Left renal pelvis (tissue), 4 donors: ENCODE results near the gene ATG3. TPM values are rescaled to one million over a fixed set of nuclear protein-coding genes. Genes with fewer than 3 reads are reported as not detected.
A peak's percentile ranks its signal among the peaks of the same experiment; 100 is the strongest.

Experiments used
- DNase-seq, 4 donors: peaks; one replicate each; pipeline ENCODE4 v3.0.0-alpha.2; 2013; ENCODE audit warnings: low read depth in 4 of 4, low spot score in 3 of 4
- polyA plus RNA-seq, 4 donors: library from polyadenylated mRNA; unstranded; fragments of 120-200 nt; gene quantifications; one replicate each; pipeline ENCODE4 v1.2.1, GENCODE V29; 2013; ENCODE audit not compliant: insufficient read length in 4 of 4

Gene ATG3
- polyA plus RNA-seq: 10 to 100 TPM; 41.6 to 59.5 (median 47.0) TPM

DNA sequence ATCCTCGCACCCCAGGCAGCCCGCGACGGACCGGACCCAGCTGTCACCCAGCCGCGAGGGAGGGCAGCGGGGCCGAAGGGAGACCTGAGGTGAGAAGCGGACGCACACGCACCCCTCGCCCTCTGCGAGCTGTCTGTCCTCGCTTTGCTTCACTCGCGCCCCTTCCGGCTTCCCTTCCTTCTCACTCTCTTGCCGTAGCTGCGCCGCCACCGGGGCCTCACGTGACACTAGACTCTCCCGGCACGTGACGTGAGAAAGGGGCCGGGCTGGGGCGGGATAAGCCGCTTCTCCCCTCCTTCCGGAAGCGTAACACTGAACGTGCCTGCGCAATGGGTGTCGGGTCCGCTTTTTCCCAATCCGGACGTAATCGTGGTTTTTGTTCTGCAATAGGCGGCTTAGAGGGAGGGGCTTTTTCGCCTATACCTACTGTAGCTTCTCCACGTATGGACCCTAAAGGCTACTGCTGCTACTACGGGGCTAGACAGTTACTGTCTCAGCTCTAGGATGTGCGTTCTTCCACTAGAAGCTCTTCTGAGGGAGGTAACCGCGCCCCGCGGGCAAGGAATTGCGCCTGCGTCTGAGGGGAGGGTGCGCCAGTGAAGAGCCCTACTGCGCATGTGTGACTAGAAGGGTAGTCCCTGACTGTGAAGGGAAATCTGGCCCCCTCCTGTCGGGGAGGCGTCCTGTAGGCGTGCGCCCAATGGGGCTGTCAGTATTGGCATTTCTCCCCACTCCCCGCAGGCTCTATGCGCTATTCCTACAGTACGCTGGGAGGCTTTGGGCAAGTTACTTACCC is at the start of gene ATG3, which contains the start of gene SLC35A5:
TSS of gene ATG3 (minus strand) at position 229 of the 796 bp plus-strand sequence. CDS start 434 bp downstream, outside the sequence.
TSS of gene SLC35A5 (plus strand) at position 312 of the 796 bp plus-strand sequence. CDS start 1,359 bp downstream, outside the sequence.
- DNase-seq: peak; percentile 97 to 98 (median 98)

DNA sequence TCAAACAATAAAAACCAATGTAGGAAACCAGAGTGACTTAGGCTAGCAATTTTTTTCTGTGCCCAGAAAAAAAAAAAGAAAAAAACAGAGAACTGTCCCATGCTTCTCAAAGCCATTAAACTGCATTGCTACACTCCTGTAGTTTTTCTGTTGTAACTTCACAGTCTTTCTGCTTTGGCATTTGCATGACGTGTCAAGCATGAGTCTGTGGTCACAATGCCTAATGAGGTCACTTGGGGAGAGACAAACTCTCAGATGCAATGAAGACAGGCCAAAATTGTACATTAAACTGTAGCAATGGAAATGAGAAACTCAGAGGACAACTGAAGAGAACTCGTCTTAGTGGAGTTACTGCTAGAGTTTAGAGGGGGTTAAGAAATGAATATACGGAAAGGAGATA is 48.4 kb upstream of the ATG3 start:
- DNase-seq: no peak

DNA sequence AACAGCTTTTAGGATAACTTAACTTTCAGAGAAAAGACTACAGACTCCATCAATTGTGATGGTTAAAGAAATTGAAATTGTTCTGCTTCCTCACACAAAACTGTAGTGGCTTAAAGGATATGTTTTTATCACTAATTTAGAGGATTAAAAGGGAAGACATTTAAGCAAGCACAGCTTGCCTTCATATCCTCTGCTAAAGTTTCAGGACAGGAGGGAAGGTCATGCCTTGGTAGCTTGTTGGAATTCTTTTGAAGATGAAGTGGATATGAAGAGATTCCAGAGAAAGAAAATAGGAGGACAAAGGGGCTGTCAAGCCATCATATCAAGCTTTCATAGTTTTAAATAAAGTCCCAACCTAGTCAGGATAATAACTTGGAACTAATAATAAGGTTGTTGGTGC is 46.1 kb upstream of the ATG3 start:
- peak in 1 of 4 donors; percentile 35 for DNase-seq

DNA sequence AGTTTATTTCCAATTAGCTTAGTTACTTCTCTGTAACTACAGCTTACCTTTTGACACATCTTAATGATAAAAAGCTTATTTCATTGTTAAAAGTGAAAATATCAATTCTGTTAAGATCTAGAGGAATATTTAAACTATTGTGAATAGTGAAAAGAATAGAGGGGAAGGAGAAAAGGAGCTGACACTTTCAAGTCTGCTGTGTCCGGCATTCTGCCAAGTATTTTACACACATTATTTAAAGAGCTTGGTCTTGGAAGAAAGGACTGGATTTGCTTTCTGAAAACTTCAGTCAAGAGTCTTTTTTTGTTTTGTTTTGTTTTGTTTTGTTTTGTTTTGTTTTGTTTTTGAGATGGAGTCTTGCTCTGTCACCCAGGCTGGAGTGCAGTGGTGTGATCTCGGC is 44.3 kb upstream of the ATG3 start:
- no peak for DNase-seq

DNA sequence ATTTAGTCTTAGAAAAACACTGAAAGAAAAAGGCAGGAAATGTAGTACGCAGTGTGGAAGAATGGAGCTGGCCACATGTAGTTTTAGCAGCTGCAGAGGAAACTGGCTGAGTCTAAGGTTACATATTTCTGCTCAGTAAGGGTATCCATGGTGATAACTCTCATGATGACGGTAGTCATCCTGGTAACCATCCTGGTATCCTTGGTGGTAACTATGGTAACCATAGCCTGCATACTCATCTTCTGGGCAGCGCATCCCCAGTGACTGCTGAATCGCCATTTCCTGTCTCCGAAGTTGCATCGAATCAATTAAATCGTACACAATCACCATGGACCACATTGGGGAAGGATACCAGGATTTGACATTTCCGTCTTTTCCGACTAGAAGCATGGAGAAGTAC is 43.5 kb upstream of the ATG3 start:
- DNase-seq: no peak

DNA sequence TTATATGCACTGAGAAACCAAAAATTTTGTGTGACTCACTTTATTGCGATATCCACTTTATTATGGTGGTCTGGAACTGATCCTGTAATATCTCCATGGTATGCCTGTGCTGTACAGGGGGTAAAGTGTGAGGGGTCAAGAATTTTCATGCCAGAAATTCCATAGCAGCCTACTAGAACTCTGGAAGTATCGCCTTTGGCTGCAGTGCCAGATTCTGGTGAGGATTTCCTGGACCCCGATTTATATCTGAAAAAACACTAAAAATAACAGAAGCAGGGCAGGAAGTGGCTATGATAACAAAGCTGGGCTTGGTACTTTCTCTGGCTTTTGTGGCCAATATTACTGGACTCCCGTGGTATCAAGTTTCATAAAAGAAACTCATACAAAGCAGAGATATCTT is 42.8 kb upstream of the ATG3 start:
- DNase-seq: no peak

DNA sequence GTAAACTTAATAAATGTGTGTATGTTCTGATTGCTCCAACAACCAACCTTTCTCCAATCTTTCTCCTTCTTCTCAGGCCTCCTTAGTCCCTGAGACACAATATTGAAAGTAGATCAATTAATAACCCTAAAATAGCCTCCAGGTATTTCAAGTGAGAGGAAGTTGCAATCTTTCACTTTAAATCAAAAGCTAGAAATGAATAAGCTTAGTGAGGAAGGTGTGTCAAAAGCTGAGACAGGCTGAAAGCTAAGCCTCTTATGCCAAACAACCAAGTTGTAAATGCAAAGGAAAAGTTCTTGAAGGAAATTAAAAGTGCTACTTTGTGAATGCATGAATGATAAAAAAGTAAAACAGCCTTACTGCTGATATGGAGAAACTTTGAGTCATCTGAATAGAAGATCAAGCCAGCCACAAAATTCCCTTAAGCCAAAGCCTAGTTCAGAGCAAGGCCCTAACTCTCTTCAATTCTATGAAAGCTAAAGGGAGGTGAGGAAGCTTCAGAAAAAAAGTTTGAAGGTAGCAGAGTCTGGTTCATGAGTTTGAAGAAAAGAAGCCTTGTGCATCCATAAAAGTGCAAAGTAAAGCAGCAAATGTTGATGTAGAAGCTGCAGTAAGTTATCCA is 40.6 kb upstream of the ATG3 start:
- DNase-seq: no peak

DNA sequence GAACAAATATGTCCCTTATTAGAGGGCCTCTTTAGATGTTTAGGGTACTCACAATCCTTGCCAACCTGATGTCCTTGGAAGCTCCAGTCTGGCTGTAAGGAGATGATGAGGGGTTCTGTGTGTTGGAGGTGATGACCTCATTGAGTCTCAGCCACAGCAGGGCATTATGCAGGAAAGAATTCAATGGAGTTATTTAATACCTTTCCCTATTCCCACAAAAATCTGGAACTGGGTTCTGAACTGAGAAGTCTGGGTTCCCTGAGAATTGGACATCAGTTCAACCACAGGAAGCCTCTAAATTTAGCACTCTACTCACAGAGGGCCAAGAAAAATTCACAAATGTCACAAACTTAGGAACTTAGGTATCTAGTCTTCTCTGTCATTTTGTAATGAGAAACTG is 37.0 kb upstream of the ATG3 start:
- no peak for DNase-seq

DNA sequence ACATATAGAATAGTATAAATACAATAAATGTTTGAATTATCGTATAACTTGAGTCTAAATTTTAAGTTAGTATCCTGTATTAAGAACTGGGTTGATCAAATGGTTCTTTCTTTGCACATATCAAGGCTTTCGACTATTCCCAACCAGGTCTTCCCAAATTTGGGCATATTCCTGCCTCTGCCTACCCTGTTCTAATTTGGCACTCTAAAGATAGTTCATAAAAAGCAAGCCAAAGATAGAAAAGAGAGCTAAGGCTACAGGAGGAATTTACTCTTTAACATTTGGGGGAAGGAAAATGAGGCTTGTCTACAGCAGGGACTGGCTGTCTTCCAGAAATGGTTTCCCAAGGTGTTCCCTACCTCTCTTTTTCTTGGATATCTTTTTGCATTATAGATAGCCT is 36.2 kb upstream of the ATG3 start:
- DNase-seq: no peak

DNA sequence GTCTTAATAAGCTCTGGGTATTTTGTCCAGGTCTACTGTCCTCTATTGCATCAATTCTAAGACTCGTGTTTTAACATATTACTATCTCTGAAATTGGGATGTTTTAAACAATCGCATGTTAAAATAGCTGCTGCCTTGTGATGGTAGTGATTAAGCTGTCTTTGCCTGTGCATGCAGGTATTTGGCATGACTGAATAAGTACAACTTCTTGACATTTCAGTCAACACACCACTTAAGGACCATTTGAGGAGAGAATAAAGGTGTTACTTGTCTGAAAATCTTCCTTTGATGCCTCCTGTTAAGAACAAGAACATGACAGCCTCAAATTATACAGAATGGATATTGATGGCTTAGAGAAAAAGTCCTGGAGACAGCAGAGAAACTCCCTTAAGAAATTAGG is 33.1 kb upstream of the ATG3 start:
- DNase-seq: no peak

DNA sequence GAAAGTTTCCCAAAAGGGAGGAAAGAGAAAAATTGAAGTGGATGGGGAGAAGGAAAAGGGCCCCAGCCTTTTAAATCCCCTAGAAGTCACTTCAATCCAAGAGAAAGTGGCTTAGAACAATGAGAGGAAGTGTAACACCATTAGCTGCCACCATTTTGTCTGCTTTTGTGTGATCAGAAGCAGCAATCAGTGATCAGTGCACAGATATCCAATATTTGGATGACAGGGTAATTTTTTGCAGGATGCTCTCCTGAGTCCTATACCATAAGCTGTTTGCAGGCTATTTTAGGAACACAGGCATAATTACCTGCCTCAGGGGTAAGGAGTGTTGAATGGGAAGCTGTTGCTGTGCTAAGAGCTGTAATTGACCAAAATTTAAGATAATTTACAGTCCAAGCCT is 31.5 kb upstream of the ATG3 start:
- no peak for DNase-seq

DNA sequence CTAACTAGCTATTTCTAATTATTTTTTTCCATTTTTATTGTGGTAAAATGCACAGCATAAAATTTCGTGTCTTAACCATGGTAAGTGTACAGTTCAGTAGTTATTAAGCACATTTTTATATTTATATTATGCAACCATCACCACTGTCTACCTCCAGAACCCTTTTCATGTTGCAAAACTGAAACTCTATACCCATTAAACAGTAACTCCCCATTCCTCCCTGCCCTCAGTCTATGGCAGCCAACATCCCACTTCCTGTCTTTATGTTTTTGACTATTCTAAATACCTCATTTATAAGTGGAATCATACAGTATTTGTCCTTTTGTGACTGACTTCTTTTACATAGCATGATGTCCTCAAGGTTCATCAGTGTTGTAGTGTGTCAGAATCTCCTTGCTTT is 25.6 kb upstream of the ATG3 start:
- DNase-seq: no peak

DNA sequence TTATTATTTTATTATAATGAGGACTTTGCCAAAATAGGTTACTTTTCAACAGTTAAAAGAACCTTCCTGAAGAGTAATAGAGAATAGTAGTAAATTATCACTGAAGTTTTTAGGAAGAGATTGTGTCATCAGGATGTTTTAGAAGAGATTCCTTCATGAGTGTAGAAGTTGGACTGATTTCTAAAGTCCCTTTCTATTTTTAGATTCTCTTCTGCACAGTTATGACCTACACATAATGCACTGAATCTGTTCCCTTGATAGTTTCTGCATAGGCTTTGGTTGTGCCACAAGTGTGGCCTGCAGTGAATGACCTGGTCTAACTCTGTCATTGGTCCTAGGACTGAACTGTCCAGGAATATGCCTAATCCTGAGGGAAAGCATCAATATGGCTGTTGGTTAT is 24.0 kb upstream of the ATG3 start:
- DNase-seq: no peak

DNA sequence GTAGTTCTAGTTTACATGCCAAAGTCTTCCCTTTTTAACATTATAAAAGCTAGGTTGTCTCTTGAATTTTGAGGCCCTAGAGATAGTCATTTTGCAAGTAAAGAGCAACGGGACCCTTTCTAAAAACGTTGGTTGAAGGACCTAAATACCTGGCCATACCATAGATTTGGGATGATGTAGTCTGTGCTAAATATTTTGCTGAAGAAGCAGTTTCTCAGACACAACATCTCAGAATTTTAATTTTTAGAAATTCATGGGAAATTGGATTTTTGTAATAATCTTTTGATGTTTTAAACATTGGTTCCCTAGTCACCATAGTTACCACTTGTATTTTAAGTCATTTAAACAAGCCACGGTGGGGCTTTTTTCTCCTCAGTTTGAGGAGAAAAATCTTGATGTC is 21.3 kb upstream of the ATG3 start:
- no peak for DNase-seq

DNA sequence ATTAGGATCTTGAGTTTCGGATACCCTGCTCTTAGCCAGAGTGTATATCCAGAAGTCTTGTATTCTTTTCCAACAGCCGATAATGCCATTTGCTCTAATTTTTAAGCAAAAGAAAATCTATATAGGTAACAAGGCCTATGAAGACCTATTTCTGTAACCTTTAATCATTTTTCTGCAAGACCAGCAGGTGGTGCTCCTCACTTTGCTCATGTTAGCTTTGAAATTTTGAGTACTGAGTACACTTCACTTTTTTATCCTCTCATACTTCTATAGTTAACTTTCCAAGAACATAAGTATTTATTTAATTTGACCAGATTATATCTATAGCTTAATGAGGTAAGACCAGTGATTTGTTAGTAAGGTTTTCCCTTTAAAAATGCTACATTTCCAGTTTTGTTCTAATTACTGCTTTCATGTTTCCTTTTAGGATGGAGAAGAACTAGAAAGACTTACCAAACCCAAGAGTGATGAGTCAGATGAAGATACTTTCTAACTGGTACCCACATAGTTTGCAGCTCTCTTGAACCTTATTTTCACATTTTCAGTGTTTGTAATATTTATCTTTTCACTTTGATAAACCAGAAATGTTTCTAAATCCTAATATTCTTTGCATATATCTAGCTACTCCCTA is 20.6 kb upstream of the ATG3 start:
- DNase-seq: no peak

DNA sequence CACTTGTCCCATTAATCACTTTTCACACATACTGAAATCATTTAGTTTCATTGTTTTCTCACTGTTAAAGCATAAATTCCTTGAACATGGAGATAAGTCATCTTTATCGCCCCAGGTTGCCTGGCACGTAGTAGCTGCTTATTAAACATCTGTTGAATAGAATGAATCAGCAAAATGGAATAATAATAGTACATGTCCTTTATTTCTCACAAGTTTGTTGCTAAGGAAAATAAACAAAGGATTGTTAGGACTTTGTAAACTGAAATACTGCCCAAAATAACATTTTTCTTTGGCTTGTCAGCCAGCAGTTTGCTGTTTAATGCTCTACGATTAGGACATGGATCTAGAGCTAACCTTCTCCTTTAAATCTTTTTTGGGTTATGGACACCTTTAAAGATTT is 17.9 kb upstream of the ATG3 start:
- DNase-seq: no peak

DNA sequence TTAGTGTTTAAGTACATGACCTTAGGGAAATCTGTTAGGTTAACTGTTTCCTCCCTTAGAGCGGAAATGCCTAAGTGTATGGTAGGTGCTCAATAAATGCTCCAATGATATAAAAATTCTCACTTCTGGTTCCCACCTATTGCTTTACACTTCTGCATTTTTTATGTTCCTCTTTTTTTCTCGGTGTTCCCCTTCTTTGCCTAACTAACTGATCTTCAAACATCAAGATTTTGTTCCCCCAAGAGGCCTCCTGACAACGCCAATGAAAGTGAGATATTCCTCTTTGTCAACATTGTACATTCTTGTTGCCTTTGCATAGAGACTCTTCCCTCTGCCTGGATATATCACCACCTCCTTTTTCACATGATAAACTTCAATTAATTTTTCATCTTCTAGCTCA is 17.5 kb upstream of the ATG3 start:
- DNase-seq: no peak

DNA sequence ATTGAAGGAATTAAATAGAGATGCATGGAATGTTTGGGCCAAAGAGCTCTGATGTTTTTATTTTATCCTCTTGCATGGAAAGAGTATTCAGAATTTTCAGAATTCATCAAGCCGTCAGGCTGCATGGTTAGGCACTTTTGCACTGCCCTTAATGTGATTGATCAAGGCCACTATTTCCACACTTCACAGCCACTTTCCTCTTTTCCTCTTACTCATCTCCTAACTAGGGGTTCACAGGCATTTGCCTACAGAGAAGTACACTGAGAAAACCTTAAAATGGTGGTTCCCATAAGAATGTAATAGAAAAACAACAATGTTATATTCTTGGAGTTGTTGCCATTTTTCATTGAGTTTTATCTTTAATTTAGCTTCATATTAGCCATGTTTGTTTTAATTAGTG is 10.9 kb upstream of the ATG3 start:
- DNase-seq: no peak

DNA sequence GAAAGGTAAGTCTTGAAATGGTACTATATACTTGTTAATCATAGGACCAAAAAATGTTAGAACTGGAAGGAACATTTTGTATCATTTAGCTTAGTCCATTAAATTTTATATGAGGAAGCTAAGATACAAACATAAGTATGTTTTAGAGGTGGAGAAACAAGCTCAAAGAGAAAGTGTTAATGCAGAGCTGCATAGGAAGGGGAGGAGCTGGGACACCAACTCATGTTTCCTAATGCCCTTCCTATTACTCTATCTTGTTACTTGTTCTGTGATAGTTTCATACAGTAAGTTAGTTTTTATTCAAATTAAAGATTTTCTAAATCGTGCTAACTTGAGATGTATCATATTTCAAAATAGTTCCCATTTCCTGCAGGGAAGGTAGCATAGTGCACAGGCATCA is 7.5 kb upstream of the ATG3 start:
- DNase-seq: no peak

DNA sequence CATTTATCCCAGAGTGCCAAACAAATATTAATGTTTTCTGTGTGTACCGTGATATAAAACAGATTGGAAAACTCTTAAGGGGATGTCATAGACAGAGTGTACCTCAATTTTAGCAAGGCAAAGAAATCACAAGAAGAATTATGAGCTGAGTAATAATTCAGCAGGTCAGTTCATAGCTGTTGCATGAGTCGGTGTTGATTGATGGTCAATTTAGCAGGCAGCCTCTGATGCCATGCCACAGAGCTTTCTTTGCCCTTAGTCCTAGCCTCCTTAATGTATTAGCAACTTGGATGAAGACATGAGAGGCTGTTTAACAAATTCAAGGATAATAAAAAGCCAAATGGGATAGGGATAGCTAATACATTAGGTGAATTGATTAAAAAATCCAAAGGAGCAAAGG is 6.9 kb upstream of the ATG3 start:
- no peak for DNase-seq

DNA sequence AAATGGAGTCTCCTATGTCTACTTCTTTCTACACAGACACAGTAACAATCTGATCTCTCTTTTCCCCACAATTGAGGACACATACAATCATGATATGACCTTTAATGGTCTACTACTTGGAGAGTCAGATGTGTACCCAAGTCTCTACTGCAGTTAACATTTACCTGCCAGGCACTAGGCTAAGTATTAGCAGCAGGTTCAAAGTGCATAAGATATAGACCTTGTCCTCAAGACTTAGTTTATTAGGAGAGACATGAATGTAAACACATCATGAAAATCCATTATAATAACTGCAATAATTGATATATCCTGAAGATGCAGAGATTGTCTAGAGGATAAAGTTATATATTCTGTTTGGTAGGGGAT is 3.2 kb upstream of the ATG3 start:
- no peak for DNase-seq
